Activated CD4-positive, alpha-beta T cell treated with anti-CD3 and anti-CD28 coated beads for 1 hour (primary cell): Measurements from ENCODE around the gene TCF4.

Experiments
- DNase-seq: peaks from one replicate; pipeline ENCODE4 v3.0.0-alpha.2; 2020

Gene TCF4

GRCh38 chr18:55280503-55280902, 307.5 kb downstream of the TCF4 start:
- no peak for DNase-seq

- DNase-seq: no peak
Measured at GRCh38 chr18:55275039-55275901, 312.7 kb downstream of the TCF4 start.

- DNase-seq: no peak
Measured at GRCh38 chr18:55272510-55273243, 315.3 kb downstream of the TCF4 start.

- no peak for DNase-seq
Measured at GRCh38 chr18:55269622-55270021, 318.4 kb downstream of the TCF4 start.

- no peak for DNase-seq
Measured at GRCh38 chr18:55268628-55269275, 319.2 kb downstream of the TCF4 start.

GRCh38 chr18:55268151-55268601, 319.8 kb downstream of the TCF4 start:
- DNase-seq: no peak

- no peak for DNase-seq
Measured at GRCh38 chr18:55266981-55267380, 321.0 kb downstream of the TCF4 start.

GRCh38 chr18:55265984-55266383, 322.0 kb downstream of the TCF4 start:
- no peak for DNase-seq

- DNase-seq: no peak
Measured at GRCh38 chr18:55265130-55265675, 322.8 kb downstream of the TCF4 start.

- DNase-seq: no peak
Measured at GRCh38 chr18:55264108-55264507, 323.9 kb downstream of the TCF4 start.

- DNase-seq: no peak
Measured at GRCh38 chr18:55262021-55262560, 325.9 kb downstream of the TCF4 start.

- DNase-seq: no peak
Measured at GRCh38 chr18:55261253-55261652, 326.7 kb downstream of the TCF4 start.

GRCh38 chr18:55258088-55258487, 329.9 kb downstream of the TCF4 start:
- no peak for DNase-seq

GRCh38 chr18:55256929-55257289, 331.1 kb downstream of the TCF4 start:
- DNase-seq: no peak

GRCh38 chr18:55256226-55256928, 331.6 kb downstream of the TCF4 start:
- no peak for DNase-seq

GRCh38 chr18:55253814-55254213, 334.2 kb downstream of the TCF4 start:
- no peak for DNase-seq

- no peak for DNase-seq
Measured at GRCh38 chr18:55252901-55253300, 335.1 kb downstream of the TCF4 start.

- no peak for DNase-seq
Measured at GRCh38 chr18:55252053-55252675, 335.8 kb downstream of the TCF4 start.

- no peak for DNase-seq
Measured at GRCh38 chr18:55251254-55251971, 336.6 kb downstream of the TCF4 start.

GRCh38 chr18:55250768-55251173, 337.2 kb downstream of the TCF4 start:
- DNase-seq: no peak

- DNase-seq: no peak
Measured at GRCh38 chr18:55249550-55249949, 338.4 kb downstream of the TCF4 start.
